Measurements from ENCODE around the gene ALPK1.

Gene ALPK1

GRCh38 chr4:112282860-112283667, 14.1 kb upstream of the ALPK1 start:
- Mint-ChIP-seq H3K4me1 (peaks cover 32% of the 10 kb centered on the region), H3K27me3 (ENCODE audit: low read depth) (no peaks in the 10 kb centered on the region), H3K4me3 (peak overlapping the region; percentile 54 to 73 (median 64))

GRCh38 chr4:112284166-112284565, 13.0 kb upstream of the ALPK1 start:
- Mint-ChIP-seq H3K27ac (peak overlapping the region; percentile 60 to 87 (median 64)), H3K9me3 (no peaks in the 10 kb centered on the region), H3K36me3 (ENCODE audit: low read depth) (peaks cover 19% of the 10 kb centered on the region), H3K4me1 (peaks cover 26% of the 10 kb centered on the region), H3K4me3 (peak overlapping the region; percentile 93 to 95 (median 95)), H3K27me3 (ENCODE audit: low read depth) (no peaks in the 10 kb centered on the region)
- no peak for TF ChIP-seq CTCF (IDR thresholded peaks at IDR 0.05; ENCODE audit: unreplicated experiment in 3 of 3)

More at GRCh38 chr4:112282860-112283667, 14.1 kb upstream of the ALPK1 start:
- Mint-ChIP-seq H3K36me3 (ENCODE audit: low read depth) (peaks cover 19% of the 10 kb centered on the region), H3K9me3 (no peaks in the 10 kb centered on the region), H3K27ac (no peak overlapping the region)
- TF ChIP-seq CTCF (IDR thresholded peaks at IDR 0.05; ENCODE audit: unreplicated experiment in 3 of 3), result no peak

GRCh38 chr4:112284662-112285411, 12.3 kb upstream of the ALPK1 start:
- Mint-ChIP-seq H3K27me3 (ENCODE audit: low read depth) (no peaks in the 10 kb centered on the region), H3K4me3 (peak overlapping the region; percentile 93 to 95 (median 95)), H3K27ac (peak overlapping the region; percentile 60 to 87 (median 64)), H3K9me3 (no peaks in the 10 kb centered on the region), H3K36me3 (ENCODE audit: low read depth) (peaks cover 19% of the 10 kb centered on the region), H3K4me1 (peaks cover 21% of the 10 kb centered on the region)
- TF ChIP-seq CTCF (IDR thresholded peaks at IDR 0.05; ENCODE audit: unreplicated experiment in 3 of 3), result no peak

GRCh38 chr4:112287258-112287989, 9.7 kb upstream of the ALPK1 start:
- peaks cover 5% of the 10 kb centered on the region for H3K36me3 Mint-ChIP-seq (ENCODE audit: low read depth)
- peak overlapping the region; percentile 45 to 95 (median 65) for H3K4me3 Mint-ChIP-seq
- no peaks in the 10 kb centered on the region for H3K27me3 Mint-ChIP-seq (ENCODE audit: low read depth)
- peaks cover 21% of the 10 kb centered on the region for H3K4me1 Mint-ChIP-seq
- peak overlapping the region in 1 of 3 experiments; percentile 25 for H3K27ac Mint-ChIP-seq
- no peaks in the 10 kb centered on the region for H3K9me3 Mint-ChIP-seq
- no peak for TF ChIP-seq CTCF (IDR thresholded peaks at IDR 0.05; ENCODE audit: unreplicated experiment in 3 of 3)

GRCh38 chr4:112288455-112288854, 8.7 kb upstream of the ALPK1 start:
- TF ChIP-seq CTCF (IDR thresholded peaks at IDR 0.05; ENCODE audit: unreplicated experiment in 3 of 3), result no peak
- Mint-ChIP-seq H3K36me3 (ENCODE audit: low read depth) (no peaks in the 10 kb centered on the region), H3K27ac (no peak overlapping the region), H3K9me3 (no peaks in the 10 kb centered on the region), H3K27me3 (ENCODE audit: low read depth) (no peaks in the 10 kb centered on the region), H3K4me3 (peak overlapping the region in 2 of 3 experiments; percentile 48 to 49), H3K4me1 (peaks cover 14% of the 10 kb centered on the region)

Data from nephron (organoid).